Activated CD8-positive, alpha-beta memory T cell treated with anti-CD3 and anti-CD28 coated beads, Interleukin-2, amount 50 U/mL, for 48 hours (primary cell): ENCODE measurements around the gene BPHL.
A peak's percentile ranks its signal among the peaks of the same experiment; 100 is the strongest.
"Not testable (repeated sequence)": the region's sequence is repeated elsewhere in the genome, so short reads cannot be mapped to it uniquely, and the experiment has no call there.

Source experiments
- DNase-seq: peaks from one replicate; pipeline ENCODE4 v3.0.0-alpha.2; 2020

BPHL gene

GRCh38 chr6:3118353-3119039 is at the start of gene BPHL:
Gene BPHL (plus strand): TSS chr6:3118711. CDS start chr6:3118741, 30 bp downstream.
- DNase-seq = peak; percentile 100

GRCh38 chr6:3071568-3071967 is 46.9 kb upstream of the BPHL start:
- DNase-seq = no peak

GRCh38 chr6:3072798-3073197 is 45.7 kb upstream of the BPHL start:
- DNase-seq = no peak

GRCh38 chr6:3073382-3073781 is 45.1 kb upstream of the BPHL start:
- DNase-seq = no peak

- no peak for DNase-seq
These were observed 42.8 kb upstream of the BPHL start for GRCh38 chr6:3075772-3076113.

DNA sequence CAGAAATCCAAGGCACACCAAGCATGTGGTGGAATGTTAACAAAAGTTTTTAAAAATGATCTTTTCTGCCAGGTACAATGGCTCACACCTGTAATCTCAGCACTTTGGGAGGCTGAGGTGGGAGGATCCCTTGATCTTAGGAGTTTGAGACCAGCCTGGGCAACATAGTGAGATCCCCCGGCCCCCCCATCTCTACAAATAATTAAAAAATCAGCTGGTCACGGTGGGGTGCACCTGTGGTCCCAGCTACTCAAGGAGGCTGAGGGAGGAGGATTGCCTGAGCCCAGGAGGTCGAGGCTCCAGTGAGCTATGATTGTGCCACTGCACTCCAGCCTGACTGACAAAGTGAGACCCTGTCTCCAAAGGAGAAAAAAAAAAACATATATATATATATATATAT is 42.2 kb upstream of the BPHL start:
- no peak for DNase-seq

- DNase-seq = no peak
These were observed 41.1 kb upstream of the BPHL start for GRCh38 chr6:3077430-3077829.

DNA sequence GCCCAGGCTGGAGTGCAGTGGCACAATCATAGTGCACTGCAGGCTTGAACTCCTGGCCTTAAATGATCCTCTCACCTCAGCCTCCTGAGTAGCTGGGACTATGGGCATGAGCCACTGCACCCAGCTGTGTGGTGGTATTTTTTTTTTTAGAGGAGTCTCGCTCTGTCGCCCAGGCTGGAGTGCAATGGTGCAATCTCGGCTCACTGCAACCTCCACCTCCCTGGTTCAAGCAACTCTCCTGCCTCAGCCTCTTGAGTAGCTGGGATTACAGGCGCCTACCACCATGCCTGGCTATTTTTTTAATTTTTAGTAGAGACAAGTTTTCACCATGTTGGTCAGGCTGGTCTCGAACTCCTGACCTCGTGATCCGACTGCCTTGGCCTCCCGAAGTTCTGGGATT is 39.6 kb upstream of the BPHL start:
- DNase-seq = not testable (repeated sequence)

DNA sequence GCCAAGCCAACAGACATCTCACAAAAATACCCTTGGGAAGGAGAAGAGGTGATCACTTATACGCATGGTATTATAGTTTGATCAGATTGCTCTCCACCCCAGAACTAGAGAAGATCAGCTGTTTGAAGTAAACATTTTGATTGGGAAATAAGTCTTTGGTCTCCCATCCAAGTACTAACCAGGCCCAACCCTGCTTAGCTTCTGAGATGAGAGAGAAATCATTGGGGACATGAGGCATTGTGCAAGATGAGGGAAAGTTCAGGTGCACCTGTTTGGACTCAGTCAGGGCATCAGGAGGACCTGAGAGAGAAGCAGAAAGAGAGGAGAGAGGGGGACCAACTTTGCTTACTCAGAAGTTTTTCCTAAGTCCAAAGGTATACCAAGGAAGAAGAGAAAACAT is 38.8 kb upstream of the BPHL start:
- no peak for DNase-seq

GRCh38 chr6:3081960-3082359 is 36.6 kb upstream of the BPHL start:
- no peak for DNase-seq

GRCh38 chr6:3085074-3085473 is 33.4 kb upstream of the BPHL start:
- DNase-seq = no peak

- DNase-seq = no peak
These were observed 32.1 kb upstream of the BPHL start for GRCh38 chr6:3086282-3086946.

DNA sequence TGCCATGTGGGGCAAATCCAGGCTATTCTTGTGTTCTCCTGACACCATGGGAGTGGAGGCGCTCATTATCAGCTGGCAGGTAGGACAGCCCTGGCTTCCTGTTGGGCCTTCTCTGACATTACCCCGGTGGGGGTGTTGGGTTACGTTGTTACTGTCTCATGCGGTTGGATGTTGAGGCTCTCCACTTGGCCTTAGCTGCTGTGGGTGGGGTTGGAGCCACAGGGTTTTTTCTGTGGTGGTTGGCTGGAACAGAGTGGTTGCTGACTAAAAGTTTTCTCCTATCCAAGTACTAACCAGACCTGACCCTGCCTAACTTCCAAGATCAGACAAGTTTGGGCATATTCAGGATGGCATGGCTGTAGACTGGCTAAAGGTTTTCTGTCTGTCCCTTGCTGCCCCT is 30.1 kb upstream of the BPHL start:
- no peak for DNase-seq

- DNase-seq = no peak
These were observed 29.5 kb upstream of the BPHL start for GRCh38 chr6:3088968-3089367.

DNA sequence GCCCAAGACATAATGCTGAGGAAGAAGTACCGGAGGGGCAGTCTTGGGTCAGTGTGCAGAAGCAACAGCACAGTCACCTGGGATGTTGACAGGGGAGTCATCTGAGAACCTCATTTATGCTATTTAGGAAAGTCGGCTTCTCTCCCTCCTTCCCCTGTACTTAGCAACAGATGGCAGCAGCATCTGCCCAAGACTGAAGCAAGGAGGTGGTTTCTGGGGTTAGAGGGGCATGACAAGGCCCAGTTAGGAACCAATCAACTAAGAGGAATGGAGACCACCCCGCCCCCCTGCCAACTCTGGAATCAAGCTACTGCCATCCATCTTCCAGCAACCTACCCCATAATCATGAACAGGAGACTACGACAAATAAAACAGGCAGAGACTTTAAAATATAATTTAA is 28.5 kb upstream of the BPHL start:
- no peak for DNase-seq

DNA sequence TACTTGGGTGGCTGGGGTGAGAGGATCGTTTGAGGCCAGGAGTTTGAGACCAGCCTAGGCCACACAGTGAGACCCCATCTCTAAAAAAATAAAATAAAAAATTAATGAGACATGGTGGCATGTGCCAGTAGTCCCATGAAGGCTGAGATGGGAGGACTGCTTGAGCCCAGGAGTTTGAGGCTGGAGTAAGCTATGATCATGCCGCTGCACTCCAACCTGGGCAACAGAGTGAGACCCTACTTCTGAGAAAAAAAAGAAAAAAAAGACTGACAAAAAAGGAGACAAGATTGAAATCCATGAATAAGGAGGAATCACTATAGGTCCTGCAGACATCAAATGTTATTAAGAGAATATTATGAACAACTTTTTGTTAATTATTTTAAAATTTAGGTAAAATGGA is 23.7 kb upstream of the BPHL start:
- no peak for DNase-seq

GRCh38 chr6:3102875-3103274 is 15.6 kb upstream of the BPHL start:
- DNase-seq = no peak

- DNase-seq = no peak
These were observed 9.6 kb upstream of the BPHL start for GRCh38 chr6:3108746-3109414.

- no peak for DNase-seq
These were observed 8.8 kb upstream of the BPHL start for GRCh38 chr6:3109761-3110160.

DNA sequence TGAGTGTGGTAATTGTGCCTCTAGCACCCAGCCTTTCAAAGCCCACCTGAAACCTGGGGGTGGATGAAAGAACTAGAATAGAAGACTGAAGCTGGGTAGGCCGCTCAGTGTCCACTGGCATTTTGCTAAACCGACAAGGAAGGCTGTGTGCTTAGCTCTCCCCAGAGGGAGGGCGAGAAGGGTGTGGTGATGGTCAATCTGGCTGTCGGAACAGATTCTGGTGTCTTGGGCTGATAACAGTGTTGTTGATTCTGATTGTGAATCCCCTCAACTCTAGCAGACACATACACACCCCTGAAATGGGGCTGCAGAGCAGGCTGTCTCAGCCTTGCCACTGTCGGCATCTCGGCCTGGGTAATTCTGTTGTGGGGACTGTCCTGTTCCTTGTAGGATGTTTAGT is 4.1 kb upstream of the BPHL start:
- no peak for DNase-seq

- no peak for DNase-seq
These were observed 579 bp upstream of the BPHL start for GRCh38 chr6:3117912-3118352.

DNA sequence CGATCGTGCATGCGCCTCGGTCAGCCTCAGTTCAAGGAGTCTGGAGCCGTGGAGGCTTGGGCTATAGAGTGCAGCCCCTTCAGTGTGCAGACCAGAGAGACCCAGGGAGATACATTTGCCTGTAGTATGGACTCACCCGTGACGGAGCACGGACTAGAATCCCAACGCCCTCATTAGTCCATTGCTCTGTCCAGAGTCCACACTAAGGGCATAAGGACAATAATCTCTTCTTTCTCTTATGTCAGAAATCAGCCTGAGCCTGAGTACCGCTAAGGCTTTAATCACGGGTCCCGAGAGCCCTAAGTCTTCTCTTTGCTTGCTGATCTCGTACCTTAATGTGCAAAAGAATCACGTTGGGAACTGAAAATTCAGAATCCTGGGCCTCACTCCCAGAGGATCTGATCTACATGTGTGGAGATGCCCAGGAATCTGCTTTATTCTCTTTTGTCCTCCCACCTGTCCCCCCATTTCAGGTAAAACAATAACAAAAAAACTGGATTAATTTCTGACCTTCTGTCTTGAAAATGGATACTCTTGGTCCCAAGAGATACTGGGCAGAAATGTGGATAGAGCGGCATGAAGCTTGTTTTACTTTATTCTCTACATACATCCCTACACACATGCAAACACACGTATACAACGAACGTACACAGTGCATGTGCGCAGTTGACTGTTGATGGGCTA is 671 bp downstream of the BPHL start:
- no peak for DNase-seq

DNA sequence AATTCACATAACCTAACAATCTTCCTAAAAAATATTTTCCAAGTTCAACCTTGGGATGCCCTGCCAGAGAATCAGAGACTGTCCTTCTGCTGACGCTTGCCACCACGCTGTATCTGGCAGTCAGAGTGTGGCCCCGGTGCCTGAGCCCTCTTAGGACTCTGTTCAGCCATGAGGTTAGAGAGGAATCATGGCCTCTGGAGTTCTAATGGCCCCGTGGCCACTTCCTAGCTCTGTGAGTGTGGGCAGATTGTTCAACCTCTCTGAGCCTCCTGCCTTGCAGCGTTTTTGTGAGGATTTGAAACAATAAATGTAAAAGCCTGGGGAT is 2.2 kb downstream of the BPHL start:
- no peak for DNase-seq

- DNase-seq = no peak
These were observed 4.3 kb downstream of the BPHL start for GRCh38 chr6:3122823-3123182.
